Adrenal gland (tissue), 12 donors: ENCODE measurements around the gene KLHL29. TPM values are rescaled to one million over a fixed set of nuclear protein-coding genes. Genes with fewer than 3 reads are reported as not detected.
A peak's percentile ranks its signal among the peaks of the same experiment; 100 is the strongest.

ENCODE experiments used
- DNase-seq, 7 donors: peaks; one replicate each; pipeline ENCODE4 v3.0.0-alpha.2; 2019 to 2020
- H3K27ac ChIP-seq, 5 donors: fragments of 200-600 bp; sonication (generic) in 4 of 5; 1 replicate in 3 of 5; 2 replicates in 2 of 5; pipeline versions ENCODE4 v1.5.1 to v1.8.0; 2016 to 2020; ENCODE audit warnings: mild to moderate bottlenecking in 1 of 5
- H3K27me3 ChIP-seq: fragments of 200-600 bp; 2 replicates; pipeline ENCODE4 v1.8.0; 2021
- H3K36me3 ChIP-seq, 2 donors: fragments of 200-600 bp; replicated peaks in 1 of 2; 1 replicate in 1 of 2; 2 replicates in 1 of 2; pipeline versions ENCODE4 v1.5.1 to v1.8.0; 2018 to 2022
- H3K4me1 ChIP-seq, 2 donors: fragments of 200-600 bp; replicated peaks in 1 of 2; 1 replicate in 1 of 2; 2 replicates in 1 of 2; pipeline versions ENCODE4 v1.5.1 to v1.8.0; 2018 to 2021
- H3K4me3 ChIP-seq, 4 donors: fragments of 200-600 bp; sonication (generic) in 3 of 4; one replicate each; pipeline ENCODE4 v1.5.1; 2016 to 2018
- H3K9me3 ChIP-seq, 3 donors: fragments of 200-600 bp; sonication (generic) in 1 of 3; replicated peaks in 1 of 3; 1 replicate in 2 of 3; 2 replicates in 1 of 3; pipeline versions ENCODE4 v1.5.1 to v1.8.0; 2016 to 2021
- POLR2A ChIP-seq, 2 donors: fragments of 450-650 bp; IDR thresholded peaks; one replicate each; pipeline ENCODE4 v1.6.1; 2017; ENCODE audit warnings: antibody characterized with exemption in 2 of 2, mild to moderate bottlenecking in 2 of 2, moderate library complexity in 1 of 2
- WGBS, 4 donors: extraction: QIAGEN DNeasy Blood & Tissue Kit in 2 of 4; methylation state at CpG; one replicate each; pipeline versions ENCODE4 v1.1.5 to v1.1.7; 2013 to 2017; 5-methylcytosine and 5-hydroxymethylcytosine counted together
- intact Hi-C, 2 donors: fragments of 100-400 bp; cut with DNase I; formaldehyde crosslinking; loops; one replicate each; pipeline versions ENCODE4 v1.14.1 to v1.15.0; 2022 to 2023
- polyA plus RNA-seq, 3 donors: library from polyadenylated mRNA; stranded (reverse); fragments of 200-250 nt in 2 of 3; fragments of 350-450 nt in 1 of 3; fragmentation: Illumina TruSeq in 1 of 3; extraction: RNeasy Lipid Tissue Mini Kit (QIAGEN cat#74804) in 1 of 3; gene quantifications; one replicate each; pipeline ENCODE4 v1.2.3, GENCODE V29; 2013 to 2014
- total RNA-seq, 9 donors: library from RNA; depleted of rRNA in 4 of 9; stranded (reverse); fragments of >200 nt in 4 of 9; fragments of 120-200 nt in 1 of 9; fragmentation: NEBNext Ultra II Directional in 1 of 9; extraction: Animal tissue kit (Norgen Biotek cat#: 25700) in 1 of 9; gene quantifications; one replicate each; pipeline versions ENCODE4 v1.1.0 to v1.2.4, GENCODE V29; 2013 to 2023
- TF ChIP-seq, protein P1 (sequence below), 6 experiments: fragments of 450-650 bp in 4 of 6; fragments of 200-600 bp in 2 of 6; sonication (generic) in 1 of 6; IDR thresholded peaks; 1 replicate in 5 of 6; 2 replicates in 1 of 6; pipeline versions ENCODE4 v1.5.1 to v1.8.0; 2016 to 2021; ENCODE audit warnings: antibody characterized with exemption in 6 of 6, mild to moderate bottlenecking in 2 of 6, moderate library complexity in 1 of 6
- donor health status: healthy with polysubstance abuse.
- donor health status: Bipolar disorder and iron deficiency.
- donor health status: DM: yes; HTN: yes; CAD: no.
- donor health status: DM: no; HTN: no; CAD: no.
- donor health status: DM: no; HTN: no; CAD: no.
- donor health status: DM: yes; HTN: yes; CAD: no.

Gene KLHL29
- total and polyA plus RNA-seq, 12 donors, result 1.9 to 24.5 (median 15.7) TPM

DNA sequence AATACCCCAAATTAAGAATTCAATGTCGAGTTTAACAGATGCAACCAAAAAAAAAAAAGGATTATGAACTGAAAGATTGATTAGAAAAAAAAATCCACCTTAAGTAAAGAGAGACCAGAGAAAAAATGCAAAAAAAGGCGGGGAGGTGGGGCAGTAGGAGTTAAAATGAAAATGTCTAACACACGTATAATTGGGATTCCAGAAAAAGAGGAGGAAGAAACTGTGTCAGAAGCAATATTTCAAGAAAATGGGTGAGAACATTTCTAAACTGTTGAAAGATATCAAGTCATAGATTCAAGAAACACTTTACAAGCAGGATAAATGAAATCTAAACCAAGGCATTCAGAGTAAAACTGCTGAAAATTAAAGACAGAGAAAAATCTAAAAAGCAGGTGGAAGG lies 226.9 kb downstream of the KLHL29 start:
- H3K27me3 ChIP-seq, result no peaks in the 10 kb centered on the region
- 90 to 96% (median 95%) methylated on average over 3 of the region's 3 CpGs for WGBS, 4 donors
- no peak overlapping the region for H3K4me3 ChIP-seq
- H3K27ac ChIP-seq, result no peak overlapping the region
- no peaks in the 10 kb centered on the region for H3K36me3 ChIP-seq
- H3K4me1 ChIP-seq, result peaks cover 0 to 18% of the 10 kb centered on the region in 2 donors
- intact Hi-C loops, result no loop called here
- no peaks in the 10 kb centered on the region for H3K9me3 ChIP-seq
- DNase-seq, result no peak
- TF ChIP-seq POLR2A (IDR thresholded peaks at IDR 0.05), result no peak
- TF ChIP-seq, protein P1, sequence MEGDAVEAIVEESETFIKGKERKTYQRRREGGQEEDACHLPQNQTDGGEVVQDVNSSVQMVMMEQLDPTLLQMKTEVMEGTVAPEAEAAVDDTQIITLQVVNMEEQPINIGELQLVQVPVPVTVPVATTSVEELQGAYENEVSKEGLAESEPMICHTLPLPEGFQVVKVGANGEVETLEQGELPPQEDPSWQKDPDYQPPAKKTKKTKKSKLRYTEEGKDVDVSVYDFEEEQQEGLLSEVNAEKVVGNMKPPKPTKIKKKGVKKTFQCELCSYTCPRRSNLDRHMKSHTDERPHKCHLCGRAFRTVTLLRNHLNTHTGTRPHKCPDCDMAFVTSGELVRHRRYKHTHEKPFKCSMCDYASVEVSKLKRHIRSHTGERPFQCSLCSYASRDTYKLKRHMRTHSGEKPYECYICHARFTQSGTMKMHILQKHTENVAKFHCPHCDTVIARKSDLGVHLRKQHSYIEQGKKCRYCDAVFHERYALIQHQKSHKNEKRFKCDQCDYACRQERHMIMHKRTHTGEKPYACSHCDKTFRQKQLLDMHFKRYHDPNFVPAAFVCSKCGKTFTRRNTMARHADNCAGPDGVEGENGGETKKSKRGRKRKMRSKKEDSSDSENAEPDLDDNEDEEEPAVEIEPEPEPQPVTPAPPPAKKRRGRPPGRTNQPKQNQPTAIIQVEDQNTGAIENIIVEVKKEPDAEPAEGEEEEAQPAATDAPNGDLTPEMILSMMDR (IDR thresholded peaks at IDR 0.05), result no peak

DNA sequence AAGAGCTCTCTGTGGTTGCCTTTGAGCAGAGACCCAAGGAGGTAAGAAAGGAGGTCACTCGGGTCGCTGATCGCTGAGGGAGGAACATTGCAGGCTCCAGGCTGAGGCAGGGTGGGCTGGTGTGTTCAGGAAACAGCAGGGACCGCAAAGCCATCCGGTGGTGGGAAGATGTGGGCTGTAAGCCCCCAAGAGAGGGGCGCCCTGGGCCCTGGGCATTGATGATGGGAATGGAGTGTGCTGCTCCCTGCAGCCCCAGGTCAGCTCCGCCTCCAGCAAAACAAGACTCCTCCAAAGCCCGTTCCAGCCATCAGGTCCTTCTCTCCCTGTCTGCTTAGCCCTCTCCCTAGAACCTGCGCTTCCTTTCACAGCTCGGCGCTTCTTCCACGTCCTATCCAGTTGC lies 229.7 kb downstream of the KLHL29 start:
- no peak overlapping the region for H3K4me3 ChIP-seq
- TF ChIP-seq POLR2A (IDR thresholded peaks at IDR 0.05), result no peak
- TF ChIP-seq, protein P1 (IDR thresholded peaks at IDR 0.05), result no peak
- 57 to 79% (median 67%) methylated on average over 8 to 12 of the region's 12 CpGs for WGBS, 4 donors
- H3K36me3 ChIP-seq, result no peaks in the 10 kb centered on the region
- no peak overlapping the region for H3K27ac ChIP-seq
- no peak for DNase-seq
- intact Hi-C loops, result no loop called here
- peaks cover 0 to 25% of the 10 kb centered on the region in 2 donors for H3K4me1 ChIP-seq
- H3K27me3 ChIP-seq, result no peaks in the 10 kb centered on the region
- H3K9me3 ChIP-seq, result no peaks in the 10 kb centered on the region

DNA sequence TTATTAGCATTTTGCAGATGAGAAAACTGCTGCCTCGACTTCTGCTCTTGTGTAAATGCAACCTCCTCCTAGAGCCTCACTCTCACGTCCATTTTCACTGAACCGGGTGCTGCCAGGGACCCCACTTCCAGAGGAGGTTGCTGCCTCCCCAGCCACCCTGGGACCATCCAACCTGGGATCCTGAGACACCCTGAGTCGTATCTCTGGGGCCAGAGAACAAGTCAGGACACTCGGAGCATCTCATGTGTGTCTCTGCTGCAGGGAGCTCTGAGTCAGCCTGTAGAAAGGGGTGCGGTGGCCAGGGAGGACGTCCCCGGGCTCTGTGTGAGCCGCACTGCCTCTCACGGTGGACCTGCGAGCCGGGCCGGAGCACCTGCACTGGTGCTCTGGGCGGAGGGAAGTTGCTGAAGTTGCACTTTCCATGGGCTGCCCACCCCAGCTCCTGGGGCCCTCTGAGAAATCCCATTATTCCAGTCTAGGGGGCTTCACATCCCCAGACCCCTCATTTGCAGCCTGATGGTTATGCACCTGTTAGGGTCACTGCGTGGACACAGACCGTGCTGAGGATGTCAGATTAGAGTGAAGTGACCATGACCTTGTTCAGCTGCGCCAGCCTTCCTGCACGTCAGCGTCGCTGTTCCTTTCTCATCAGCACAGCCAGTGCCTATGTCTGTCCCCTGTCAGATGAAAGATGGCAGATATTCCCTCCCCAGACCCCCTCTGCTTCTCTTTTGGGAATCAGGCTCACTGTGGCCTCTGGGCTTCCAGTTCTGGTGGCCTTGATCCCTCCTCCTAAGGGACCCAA lies 230.4 kb downstream of the KLHL29 start:
- TF ChIP-seq, protein P1 (IDR thresholded peaks at IDR 0.05), result no peak
- Histone ChIP-seq H3K9me3 (no peaks in the 10 kb centered on the region), H3K27ac (peak overlapping the region in 2 of 5 donors; percentile 67 to 71), H3K27me3 (no peaks in the 10 kb centered on the region), H3K36me3 (no peaks in the 10 kb centered on the region), H3K4me1 (peaks cover 0 to 25% of the 10 kb centered on the region in 2 donors), H3K4me3 (no peak overlapping the region)
- intact Hi-C loops, result no loop called here
- peak in 6 of 7 donors; percentile 22 to 73 (median 58) for DNase-seq
- 65 to 72% (median 70%) methylated on average over 6 to 20 of the region's 20 CpGs for WGBS, 4 donors

DNA sequence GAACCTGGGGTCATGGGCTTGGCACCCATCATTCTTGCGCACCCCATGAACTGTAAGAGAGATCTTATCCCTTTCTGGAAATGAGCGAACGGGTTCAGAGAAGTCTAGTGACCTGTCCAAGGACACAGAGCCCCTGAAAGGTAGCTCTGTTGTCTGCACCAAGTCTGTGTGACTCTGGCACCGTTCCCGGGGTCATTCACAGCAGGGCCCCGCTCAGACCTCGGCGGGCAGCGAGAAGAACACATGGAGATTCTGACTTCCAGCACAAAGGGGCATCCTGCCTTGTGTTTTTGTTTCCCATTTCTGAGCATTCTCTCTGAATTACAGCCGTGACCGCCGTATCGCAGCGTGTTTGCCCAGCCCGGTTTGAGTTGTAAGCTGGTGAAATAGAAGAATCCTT lies 231.7 kb downstream of the KLHL29 start:
- Histone ChIP-seq H3K9me3 (no peaks in the 10 kb centered on the region), H3K36me3 (no peaks in the 10 kb centered on the region), H3K27ac (peak overlapping the region in 2 of 5 donors; percentile 71 to 80), H3K27me3 (no peaks in the 10 kb centered on the region), H3K4me1 (peaks cover 0 to 32% of the 10 kb centered on the region in 2 donors), H3K4me3 (no peak overlapping the region)
- TF ChIP-seq, protein P1 (IDR thresholded peaks at IDR 0.05), result no peak
- TF ChIP-seq POLR2A (IDR thresholded peaks at IDR 0.05), result no peak
- intact Hi-C loops, result no loop called here
- WGBS, 4 donors, result 69 to 87% (median 77%) methylated on average over 13 to 15 of the region's 15 CpGs
- DNase-seq, result peak in 1 of 7 donors; percentile 38
